ENCODE results near the gene SEC62. TPM values are rescaled to one million over a fixed set of nuclear protein-coding genes. Genes with fewer than 3 reads are reported as not detected.
A peak's percentile ranks its signal among the peaks of the same experiment; 100 is the strongest.

Gene SEC62
- total and polyA plus RNA-seq, 2 experiments from 2014 or later, result 23.6 to 306 TPM

- no peak for DNase-seq (ENCODE audit: low spot score)
- Histone ChIP-seq H3K27ac (ENCODE audit: low read depth) (no peak overlapping the region), H3K36me3 (ENCODE audit: insufficient read depth) (no peaks in the 10 kb centered on the region), H3K4me3 (no peak overlapping the region), H3F3A (replicated peaks; ENCODE audit: low read depth) (no peaks in the 10 kb centered on the region), H3K4me1 (ENCODE audit: insufficient read depth) (no peaks in the 10 kb centered on the region), H3K27me3 (ENCODE audit: insufficient read depth) (no peaks in the 10 kb centered on the region), H4K20me1 (replicated peaks; ENCODE audit: insufficient read depth) (no peaks in the 10 kb centered on the region), H3K79me2 (replicated peaks; ENCODE audit: insufficient read depth) (no peaks in the 10 kb centered on the region), H3K9me2 (ENCODE audit: insufficient read depth) (no peaks in the 10 kb centered on the region), H2AFZ (peak overlapping the region; percentile 90; the same call in 1 of the 2 replicates), H3K4me2 (no peak overlapping the region)
- H3K9me3 Mint-ChIP-seq, result no peaks in the 10 kb centered on the region
- H3K27me3 Mint-ChIP-seq (ENCODE audit: insufficient read depth, low read depth, poor library complexity), result peaks cover 2% of the 10 kb centered on the region
- H3K36me3 Mint-ChIP-seq (ENCODE audit: low read depth), result peaks cover 3% of the 10 kb centered on the region; the same call in 1 of the 3 replicates
- no peak for ATAC-seq
- TF ChIP-seq CREB1 (CRISPR knock-in tag; IDR thresholded peaks at IDR 0.05; ENCODE audit: low read depth) (no peak), REST (IDR thresholded peaks at IDR 0.05; ENCODE audit: unreplicated experiment) (no peak), JUNB (IDR thresholded peaks at IDR 0.05; ENCODE audit: unreplicated experiment) (no peak), EZH2phosphoT487 (IDR thresholded peaks at IDR 0.05; ENCODE audit: unreplicated experiment) (no peak), STAT1 (IDR thresholded peaks at IDR 0.05; ENCODE audit: unreplicated experiment) (no peak), ETS1 (IDR thresholded peaks at IDR 0.05) (no peak)
- H3K27ac Mint-ChIP-seq, result no peak overlapping the region
- H3K4me3 Mint-ChIP-seq, result no peak overlapping the region
- peaks cover 3% of the 10 kb centered on the region; the same call in 2 of the 3 replicates for H3K4me1 Mint-ChIP-seq
Observed at GRCh38 chr3:170002231-170002630, 35.6 kb downstream of the SEC62 start.

- Mint-ChIP-seq H3K36me3 (ENCODE audit: low read depth) (peaks cover 3% of the 10 kb centered on the region; the same call in 1 of the 3 replicates), H3K9me3 (no peaks in the 10 kb centered on the region), H3K4me1 (peaks cover 3% of the 10 kb centered on the region; the same call in 2 of the 3 replicates), H3K4me3 (no peak overlapping the region), H3K27ac (no peak overlapping the region), H3K27me3 (ENCODE audit: insufficient read depth, low read depth, poor library complexity) (peaks cover 2% of the 10 kb centered on the region)
- Histone ChIP-seq H3K4me2 (no peak overlapping the region), H3F3A (replicated peaks; ENCODE audit: low read depth) (no peaks in the 10 kb centered on the region), H3K4me3 (no peak overlapping the region), H3K4me1 (ENCODE audit: insufficient read depth) (no peaks in the 10 kb centered on the region), H2AFZ (no peak overlapping the region), H3K27me3 (ENCODE audit: insufficient read depth) (no peaks in the 10 kb centered on the region), H3K27ac (ENCODE audit: low read depth) (no peak overlapping the region), H3K36me3 (ENCODE audit: insufficient read depth) (no peaks in the 10 kb centered on the region), H3K79me2 (replicated peaks; ENCODE audit: insufficient read depth) (no peaks in the 10 kb centered on the region), H3K9me2 (ENCODE audit: insufficient read depth) (no peaks in the 10 kb centered on the region), H4K20me1 (replicated peaks; ENCODE audit: insufficient read depth) (no peaks in the 10 kb centered on the region)
- ATAC-seq, result no peak
- DNase-seq (ENCODE audit: low spot score), result no peak
- TF ChIP-seq ZNF114 (CRISPR knock-in tag; IDR thresholded peaks at IDR 0.05) (no peak), ZNF462 (CRISPR knock-in tag; IDR thresholded peaks at IDR 0.05) (no peak), EZH2 (IDR thresholded peaks at IDR 0.05; ENCODE audit: low read depth, unreplicated experiment) (no peak), JUNB (IDR thresholded peaks at IDR 0.05; ENCODE audit: unreplicated experiment) (no peak), ETS1 (IDR thresholded peaks at IDR 0.05) (no peak)
Observed at GRCh38 chr3:170002879-170003278, 36.3 kb downstream of the SEC62 start.

Measured in GM23338 (cell line).